SK-N-SH (cell line): ENCODE data around the gene NETO2. TPM values are rescaled to one million over a fixed set of nuclear protein-coding genes. Genes with fewer than 3 reads are reported as not detected.

Experiments used
- CTCF ChIA-PET: fragments of 300-600, 350-600 bp; formaldehyde crosslinking; extraction: SDS; loops from one replicate; lab custom pipeline; 2021; lab: Yijun Ruan, JAX
- POLR2A ChIA-PET: fragments of 350-600 bp; sonication (Branson Sonifier 250); formaldehyde crosslinking; extraction: SDS; loops from one replicate; lab custom pipeline; 2020; ENCODE audit warnings: antibody characterized with exemption, inconsistent platforms; lab: Yijun Ruan, JAX
- DNase-seq: peaks from one replicate; pipeline ENCODE4 v3.0.0; 2012
- H2AFZ ChIP-seq: fragments of 200-600 bp; sonication (generic); 2 replicates; pipeline ENCODE4 v1.8.1; 2016; ENCODE audit warnings: antibody characterized with exemption, mild to moderate bottlenecking, low read depth
- H3F3A ChIP-seq: fragments of 200-600 bp; sonication (generic); replicated peaks from 2 replicates; pipeline ENCODE3; 2016; ENCODE audit warnings: antibody characterized with exemption, mild to moderate bottlenecking; ENCODE audit not compliant: insufficient read depth
- H3K27ac ChIP-seq, 2 experiments: fragments of 200-500 bp in 1 of 2; fragments of 200-600 bp in 1 of 2; sonication (Bioruptor generic) in 1 of 2; sonication (generic), shearing (Covaris generic) in 1 of 2; 2 replicates each; pipeline versions ENCODE4 v1.5.1 to v1.6.1; 2014 to 2016; ENCODE audit warnings: low read depth in 2 of 2, inconsistent platforms in 1 of 2, low read length in 1 of 2, mild to moderate bottlenecking in 1 of 2, mixed read lengths in 1 of 2
- H3K27me3 ChIP-seq: fragments of 200-600 bp; sonication (generic), shearing (Covaris generic); 2 replicates; pipeline ENCODE4 v1.6.1; 2016; ENCODE audit warnings: mixed run types; ENCODE audit not compliant: insufficient read depth
- H3K36me3 ChIP-seq, 2 experiments: fragments of 200-500 bp in 1 of 2; fragments of 200-600 bp in 1 of 2; sonication (Bioruptor generic) in 1 of 2; sonication (generic) in 1 of 2; replicated peaks in 1 of 2; 2 replicates each; pipeline versions ENCODE3 to v1.5.1; 2014 to 2016; ENCODE audit warnings: low read length in 1 of 2, mild to moderate bottlenecking in 1 of 2; ENCODE audit not compliant: insufficient read depth in 2 of 2, control insufficient read depth in 1 of 2
- H3K4me1 ChIP-seq, 2 experiments: fragments of 200-500 bp in 1 of 2; fragments of 200-600 bp in 1 of 2; sonication (Bioruptor generic) in 1 of 2; sonication (generic), shearing (Covaris generic) in 1 of 2; 2 replicates each; pipeline versions ENCODE4 v1.5.1 to v1.6.1; 2014 to 2016; ENCODE audit warnings: low read depth in 1 of 2, low read length in 1 of 2, mixed run types in 1 of 2; ENCODE audit not compliant: insufficient read depth in 2 of 2, control insufficient read depth in 1 of 2
- H3K4me2 ChIP-seq: fragments of 200-600 bp; sonication (generic), shearing (Covaris generic); 2 replicates; pipeline ENCODE4 v1.6.1; 2017; ENCODE audit warnings: mixed run types
- H3K4me3 ChIP-seq, 2 experiments: fragments of 200-500 bp in 1 of 2; fragments of 200-600 bp in 1 of 2; sonication (Bioruptor generic) in 1 of 2; sonication (generic), shearing (Covaris generic) in 1 of 2; 2 replicates each; pipeline versions ENCODE4 v1.5.1 to v1.8.1; 2014 to 2016; ENCODE audit warnings: low read depth in 2 of 2, inconsistent platforms in 1 of 2, low read length in 1 of 2, mild to moderate bottlenecking in 1 of 2, mixed read lengths in 1 of 2, moderate library complexity in 1 of 2
- H3K79me2 ChIP-seq: fragments of 200-600 bp; sonication (generic); 2 replicates; pipeline ENCODE4 v1.8.1; 2017; ENCODE audit warnings: mild to moderate bottlenecking; ENCODE audit not compliant: insufficient read depth
- H3K9ac ChIP-seq: fragments of 200-600 bp; sonication (generic); 2 replicates; pipeline ENCODE4 v1.6.1; 2017; ENCODE audit warnings: mixed run types
- H3K9me2 ChIP-seq: fragments of 200-600 bp; sonication (generic); 2 replicates; pipeline ENCODE4 v1.6.1; 2017; ENCODE audit warnings: mixed run types
- H3K9me3 ChIP-seq: fragments of 200-600 bp; sonication (generic); 2 replicates; pipeline ENCODE4 v1.6.1; 2017; ENCODE audit warnings: mixed run types, mild to moderate bottlenecking, moderate library complexity
- H4K20me1 ChIP-seq: fragments of 200-600 bp; sonication (generic); 2 replicates; pipeline ENCODE4 v1.6.1; 2017; ENCODE audit warnings: mild to moderate bottlenecking, mixed run types; ENCODE audit not compliant: insufficient read depth
- CHD2 ChIP-seq: fragments of 150-350 bp; IDR thresholded peaks from 2 replicates; pipeline ENCODE4 v1.6.1; 2018; ENCODE audit warnings: low read length; ENCODE audit not compliant: partially characterized antibody
- EP300 ChIP-seq, 2 experiments: IDR thresholded peaks; 2 replicates each; pipeline versions ENCODE4 v1.4.0 to v1.6.1; 2012; ENCODE audit warnings: borderline replicate concordance in 1 of 2, low read depth in 1 of 2, low read length in 1 of 2
- EZH2phosphoT487 ChIP-seq: fragments of 200-600 bp; sonication (generic); IDR thresholded peaks from 2 replicates; pipeline ENCODE4 v1.6.1; 2017; ENCODE audit warnings: low read depth, mixed run types, mild to moderate bottlenecking, antibody characterized with exemption, moderate library complexity, borderline replicate concordance
- FOXJ3 ChIP-seq: sonication (generic); formaldehyde crosslinking; IDR thresholded peaks from 2 replicates; pipeline ENCODE4 v1.5.1; 2020; ENCODE audit warnings: mild to moderate bottlenecking, missing genetic modification reagents
- GABPA ChIP-seq: IDR thresholded peaks from 2 replicates; pipeline ENCODE4 v1.4.0; 2012; ENCODE audit warnings: low read depth, mild to moderate bottlenecking
- JUND ChIP-seq: IDR thresholded peaks from 2 replicates; pipeline ENCODE4 v1.4.0; 2012
- MEF2A ChIP-seq: IDR thresholded peaks from 2 replicates; pipeline ENCODE4 v1.4.0; 2012; ENCODE audit warnings: low read depth, borderline replicate concordance
- MXI1 ChIP-seq: IDR thresholded peaks from 2 replicates; pipeline ENCODE4 v1.6.1; 2012; ENCODE audit warnings: mild to moderate bottlenecking, low read depth, low read length, improper control_type of control experiment
- POLR2AphosphoS5 ChIP-seq: IDR thresholded peaks from 2 replicates; pipeline ENCODE4 v1.6.1; 2012; ENCODE audit warnings: low read depth, low read length
- RAD21 ChIP-seq: IDR thresholded peaks from 2 replicates; pipeline ENCODE4 v1.6.1; 2012; ENCODE audit warnings: mild to moderate bottlenecking, low read length
- RCOR1 ChIP-seq: fragments of 150-350 bp; IDR thresholded peaks from 2 replicates; pipeline ENCODE4 v1.6.1; 2017; ENCODE audit warnings: antibody characterized with exemption, low read length
- SIN3A ChIP-seq: IDR thresholded peaks from 2 replicates; pipeline ENCODE4 v1.6.1; 2012; ENCODE audit warnings: low read depth, mild to moderate bottlenecking, low read length, moderate library complexity, borderline replicate concordance
- TCF12 ChIP-seq: IDR thresholded peaks from 2 replicates; pipeline ENCODE4 v1.4.0; 2012
- WGBS: methylation state at CpG from one replicate; pipeline ENCODE4 v1.1.6; 2017; ENCODE audit warnings: low lambda C conversion rate; 5-methylcytosine and 5-hydroxymethylcytosine counted together
- polyA plus RNA-seq, 3 experiments: library from polyadenylated mRNA; depleted of rRNA; stranded (reverse); fragments of >200 nt; gene quantifications; 2 replicates each; pipeline ENCODE4 v1.2.3, GENCODE V29; 2012
- TF ChIP-seq, protein P1 (sequence below): fragments of 150-350 bp; IDR thresholded peaks from 2 replicates; pipeline ENCODE4 v1.6.1; 2017; ENCODE audit warnings: antibody characterized with exemption, low read length, low read depth, borderline replicate concordance
- TF ChIP-seq, protein P2 (sequence below): fragments of 200-600 bp; sonication (generic); IDR thresholded peaks from 2 replicates; pipeline ENCODE4 v1.6.1; 2017; ENCODE audit warnings: antibody characterized with exemption, mild to moderate bottlenecking, moderate library complexity
- TF ChIP-seq, protein P3 (sequence below): IDR thresholded peaks from 2 replicates; pipeline ENCODE4 v1.6.1; 2012; ENCODE audit warnings: mild to moderate bottlenecking, low read depth, low read length, moderate library complexity

The NETO2 gene
- polyA plus RNA-seq, 1 of the 3 experiments (the other 2 are of a cell fraction), result 48.8 TPM

DNA sequence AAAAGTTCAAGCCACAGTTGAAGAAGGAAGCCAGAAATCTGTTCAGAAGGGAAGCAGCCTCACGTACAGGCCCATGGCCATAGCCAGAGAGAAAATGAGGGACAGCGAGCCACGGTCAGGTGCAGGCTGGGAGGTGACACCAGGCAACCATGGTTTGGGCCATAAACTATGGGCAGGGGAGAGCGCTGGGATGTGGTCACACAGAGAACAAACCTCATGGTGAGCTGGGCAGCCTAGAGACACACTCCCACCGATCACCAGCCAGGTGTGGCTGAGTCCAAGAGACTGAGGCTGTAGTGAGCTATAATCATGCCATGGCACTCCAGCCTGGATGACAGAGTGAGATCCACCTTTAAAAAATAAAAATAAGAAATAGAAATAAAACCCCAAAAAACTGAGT, 76.5 kb downstream of the NETO2 start:
- Histone ChIP-seq H3K27me3 (no peaks in the 10 kb centered on the region), H2AFZ (no peak overlapping the region), H3K4me3 (no peak overlapping the region), H3F3A (no peaks in the 10 kb centered on the region), H3K9me3 (no peaks in the 10 kb centered on the region), H3K36me3 (no peaks in the 10 kb centered on the region), H3K9me2 (no peaks in the 10 kb centered on the region), H3K4me2 (no peak overlapping the region), H3K4me1 (no peaks in the 10 kb centered on the region), H4K20me1 (no peaks in the 10 kb centered on the region), H3K9ac (no peak overlapping the region), H3K79me2 (no peaks in the 10 kb centered on the region), H3K27ac (no peak overlapping the region)
- DNase-seq, result no peak
- ChIA-PET POLR2A (no interaction called here), CTCF (interaction anchor here (1.9 kb wide), 1 partner anchor 29 kb away, joined by 6 read pairs; no protein-coding TSS in a partner anchor)
- 77% methylated on average over 5 of the region's 5 CpGs for WGBS
- TF ChIP-seq, protein P1, sequence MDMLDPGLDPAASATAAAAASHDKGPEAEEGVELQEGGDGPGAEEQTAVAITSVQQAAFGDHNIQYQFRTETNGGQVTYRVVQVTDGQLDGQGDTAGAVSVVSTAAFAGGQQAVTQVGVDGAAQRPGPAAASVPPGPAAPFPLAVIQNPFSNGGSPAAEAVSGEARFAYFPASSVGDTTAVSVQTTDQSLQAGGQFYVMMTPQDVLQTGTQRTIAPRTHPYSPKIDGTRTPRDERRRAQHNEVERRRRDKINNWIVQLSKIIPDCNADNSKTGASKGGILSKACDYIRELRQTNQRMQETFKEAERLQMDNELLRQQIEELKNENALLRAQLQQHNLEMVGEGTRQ, result no peak
- TF ChIP-seq EP300 (IDR thresholded peaks at IDR 0.05; ENCODE audit: borderline replicate concordance in 1 of 2, low read depth in 1 of 2, low read length in 1 of 2), result no peak
- no peak for TF ChIP-seq FOXJ3 (CRISPR knock-in tag)
- TF ChIP-seq JUND, result no peak
- TF ChIP-seq SIN3A, result no peak
- TF ChIP-seq TCF12, result no peak
- TF ChIP-seq, protein P2, sequence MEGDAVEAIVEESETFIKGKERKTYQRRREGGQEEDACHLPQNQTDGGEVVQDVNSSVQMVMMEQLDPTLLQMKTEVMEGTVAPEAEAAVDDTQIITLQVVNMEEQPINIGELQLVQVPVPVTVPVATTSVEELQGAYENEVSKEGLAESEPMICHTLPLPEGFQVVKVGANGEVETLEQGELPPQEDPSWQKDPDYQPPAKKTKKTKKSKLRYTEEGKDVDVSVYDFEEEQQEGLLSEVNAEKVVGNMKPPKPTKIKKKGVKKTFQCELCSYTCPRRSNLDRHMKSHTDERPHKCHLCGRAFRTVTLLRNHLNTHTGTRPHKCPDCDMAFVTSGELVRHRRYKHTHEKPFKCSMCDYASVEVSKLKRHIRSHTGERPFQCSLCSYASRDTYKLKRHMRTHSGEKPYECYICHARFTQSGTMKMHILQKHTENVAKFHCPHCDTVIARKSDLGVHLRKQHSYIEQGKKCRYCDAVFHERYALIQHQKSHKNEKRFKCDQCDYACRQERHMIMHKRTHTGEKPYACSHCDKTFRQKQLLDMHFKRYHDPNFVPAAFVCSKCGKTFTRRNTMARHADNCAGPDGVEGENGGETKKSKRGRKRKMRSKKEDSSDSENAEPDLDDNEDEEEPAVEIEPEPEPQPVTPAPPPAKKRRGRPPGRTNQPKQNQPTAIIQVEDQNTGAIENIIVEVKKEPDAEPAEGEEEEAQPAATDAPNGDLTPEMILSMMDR, result no peak
- TF ChIP-seq MEF2A, result no peak
- no peak for TF ChIP-seq RCOR1
- no peak for TF ChIP-seq RAD21
- no peak for TF ChIP-seq MXI1

DNA sequence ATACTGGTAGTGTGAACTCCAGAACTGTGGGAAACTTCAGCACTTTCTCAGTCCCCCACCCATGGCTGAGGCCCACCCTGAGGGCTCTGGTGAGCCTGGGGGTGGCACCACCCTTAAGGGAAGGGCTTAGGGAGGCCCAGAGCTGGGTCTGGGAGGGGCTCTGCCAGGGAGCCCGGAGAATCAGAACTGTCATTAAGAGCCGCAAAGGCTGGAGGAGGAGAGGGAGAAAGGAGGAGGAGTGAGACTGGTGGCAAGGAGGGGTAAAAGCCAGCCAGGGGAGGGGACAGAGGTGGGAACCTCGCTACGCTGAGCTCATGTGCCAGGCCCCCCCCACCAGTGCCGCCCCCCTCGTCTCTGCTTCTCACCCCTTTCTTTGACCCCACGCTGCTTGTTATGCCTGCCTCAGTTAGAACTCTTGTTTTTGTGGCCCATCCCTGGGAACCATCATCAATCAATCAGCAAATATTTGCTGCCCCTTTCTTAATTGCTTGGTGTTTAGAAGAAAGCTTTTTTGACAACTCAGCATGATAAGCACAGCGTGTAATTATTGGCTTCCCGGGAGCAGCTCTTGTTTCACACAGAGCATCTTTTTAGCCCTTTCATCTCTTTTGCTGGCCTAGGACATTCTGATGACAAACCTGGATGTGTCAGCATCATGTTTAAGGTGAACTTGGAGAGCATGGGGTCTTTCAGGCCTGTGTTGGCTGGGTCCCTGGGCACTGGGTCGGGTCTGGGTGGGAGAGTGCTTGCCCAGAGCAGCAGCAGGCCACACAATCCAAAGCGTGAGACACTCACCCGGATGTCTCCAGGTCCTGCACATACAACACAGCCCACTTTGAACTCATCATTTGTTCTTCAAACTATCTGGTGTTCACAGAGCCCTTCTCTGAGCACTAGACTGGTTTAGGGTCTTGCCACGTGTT, 77.7 kb downstream of the NETO2 start:
- no peaks in the 10 kb centered on the region for H3F3A ChIP-seq
- POLR2A ChIA-PET, result no interaction called here
- TF ChIP-seq FOXJ3 (CRISPR knock-in tag) (no peak), POLR2AphosphoS5 (no peak), EZH2phosphoT487 (no peak), SIN3A (no peak), CHD2 (no peak), GABPA (no peak)
- TF ChIP-seq, protein P2, result no peak
- TF ChIP-seq, protein P3, sequence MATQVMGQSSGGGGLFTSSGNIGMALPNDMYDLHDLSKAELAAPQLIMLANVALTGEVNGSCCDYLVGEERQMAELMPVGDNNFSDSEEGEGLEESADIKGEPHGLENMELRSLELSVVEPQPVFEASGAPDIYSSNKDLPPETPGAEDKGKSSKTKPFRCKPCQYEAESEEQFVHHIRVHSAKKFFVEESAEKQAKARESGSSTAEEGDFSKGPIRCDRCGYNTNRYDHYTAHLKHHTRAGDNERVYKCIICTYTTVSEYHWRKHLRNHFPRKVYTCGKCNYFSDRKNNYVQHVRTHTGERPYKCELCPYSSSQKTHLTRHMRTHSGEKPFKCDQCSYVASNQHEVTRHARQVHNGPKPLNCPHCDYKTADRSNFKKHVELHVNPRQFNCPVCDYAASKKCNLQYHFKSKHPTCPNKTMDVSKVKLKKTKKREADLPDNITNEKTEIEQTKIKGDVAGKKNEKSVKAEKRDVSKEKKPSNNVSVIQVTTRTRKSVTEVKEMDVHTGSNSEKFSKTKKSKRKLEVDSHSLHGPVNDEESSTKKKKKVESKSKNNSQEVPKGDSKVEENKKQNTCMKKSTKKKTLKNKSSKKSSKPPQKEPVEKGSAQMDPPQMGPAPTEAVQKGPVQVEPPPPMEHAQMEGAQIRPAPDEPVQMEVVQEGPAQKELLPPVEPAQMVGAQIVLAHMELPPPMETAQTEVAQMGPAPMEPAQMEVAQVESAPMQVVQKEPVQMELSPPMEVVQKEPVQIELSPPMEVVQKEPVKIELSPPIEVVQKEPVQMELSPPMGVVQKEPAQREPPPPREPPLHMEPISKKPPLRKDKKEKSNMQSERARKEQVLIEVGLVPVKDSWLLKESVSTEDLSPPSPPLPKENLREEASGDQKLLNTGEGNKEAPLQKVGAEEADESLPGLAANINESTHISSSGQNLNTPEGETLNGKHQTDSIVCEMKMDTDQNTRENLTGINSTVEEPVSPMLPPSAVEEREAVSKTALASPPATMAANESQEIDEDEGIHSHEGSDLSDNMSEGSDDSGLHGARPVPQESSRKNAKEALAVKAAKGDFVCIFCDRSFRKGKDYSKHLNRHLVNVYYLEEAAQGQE, result no peak
- TF ChIP-seq, all 33 proteins: peak for 0
- Histone ChIP-seq H3K36me3 (no peaks in the 10 kb centered on the region), H3K79me2 (no peaks in the 10 kb centered on the region), H3K9me3 (no peaks in the 10 kb centered on the region), H3K9ac (no peak overlapping the region), H2AFZ (no peak overlapping the region), H3K4me3 (no peak overlapping the region), H3K4me1 (no peaks in the 10 kb centered on the region), H3K27ac (no peak overlapping the region), H3K4me2 (no peak overlapping the region), H4K20me1 (no peaks in the 10 kb centered on the region), H3K9me2 (no peaks in the 10 kb centered on the region), H3K27me3 (no peaks in the 10 kb centered on the region)
- 70% methylated on average over 11 of the region's 13 CpGs for WGBS
- CTCF ChIA-PET, result no interaction called here
- DNase-seq, result no peak
